Measurements from ENCODE around the gene DNAH14. TPM values are rescaled to one million over a fixed set of nuclear protein-coding genes. Genes with fewer than 3 reads are reported as not detected.
"Not testable (repeated sequence)": the region's sequence is repeated elsewhere in the genome, so short reads cannot be mapped to it uniquely, and the experiment has no call there.

Gene DNAH14
- total and polyA plus RNA-seq, 10 of the 15 experiments (the other 5 are each of a cell fraction or from before 2014, with no cell fraction given) = 2.0 to 7.9 (median 4.8) TPM

DNA sequence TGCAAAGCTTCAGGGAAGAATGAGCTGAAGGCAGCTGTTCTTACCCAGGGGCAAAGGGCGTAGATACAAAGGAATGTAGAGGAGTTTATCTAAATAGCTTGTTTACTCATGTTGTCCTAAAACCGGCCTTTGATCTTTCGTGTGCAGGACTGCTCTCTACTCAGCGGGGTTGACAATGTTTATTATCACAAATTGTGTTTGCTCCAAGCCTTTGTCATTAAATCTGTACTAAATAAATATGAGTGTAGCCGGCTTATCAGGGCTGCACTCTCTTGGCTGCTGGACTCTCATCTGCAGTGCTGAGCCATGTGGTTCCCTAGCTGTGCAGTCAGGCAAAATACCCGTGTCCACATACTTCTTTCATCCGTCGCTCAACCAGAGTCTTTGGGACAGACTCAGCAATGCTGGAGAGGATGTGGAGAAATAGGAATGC, 299.4 kb downstream of the DNAH14 start:
- no peak overlapping the region for H3K27ac ChIP-seq (ENCODE audit: control insufficient read depth, insufficient read depth)
- H3K4me1 ChIP-seq (ENCODE audit: control insufficient read depth, insufficient read depth, low read length) = no peaks in the 10 kb centered on the region
- FAIRE-seq (no peak), ATAC-seq (no peak), DNase-seq (ENCODE audit: low read depth, low spot score) (no peak)
- CTCF ChIA-PET = no interaction called here
- RAD21 ChIA-PET (ENCODE audit: unreplicated experiment) = no interaction called here
- intact Hi-C loops (cut with micrococcal nuclease; ENCODE audit: unreplicated experiment) (no loop called here), in situ Hi-C loops (cut with MboI) (no loop called here)
- no peak overlapping the region for H3K9ac ChIP-seq (ENCODE audit: control insufficient read depth, insufficient read depth, low read length)
- no peaks in the 10 kb centered on the region for H3K79me2 ChIP-seq (ENCODE audit: control insufficient read depth, insufficient read depth, low read length)
- H3K36me3 ChIP-seq (ENCODE audit: control insufficient read depth in 2 of 2, insufficient read depth in 2 of 2, low read length in 1 of 2) = no peaks in the 10 kb centered on the region
- no peaks in the 10 kb centered on the region for H3K9me3 ChIP-seq (replicated peaks; ENCODE audit: control insufficient read depth, insufficient read depth, low read length)
- BruUV-seq (replicated peaks) = no TSS peak
- H3K27me3 ChIP-seq (replicated peaks in 1 of 2; ENCODE audit: control insufficient read depth in 2 of 2, insufficient read depth in 2 of 2, low read length in 1 of 2) = no peaks in the 10 kb centered on the region
- TF ChIP-seq ELK1 (IDR thresholded peaks at IDR 0.05; ENCODE audit: low read depth, low read length) (no peak), JUND (IDR thresholded peaks at IDR 0.05; ENCODE audit: low read depth, low read length) (no peak), TARDBP (IDR thresholded peaks at IDR 0.05; ENCODE audit: borderline replicate concordance) (no peak), RAD51 (IDR thresholded peaks at IDR 0.05) (no peak), ZBED1 (IDR thresholded peaks at IDR 0.05; ENCODE audit: borderline replicate concordance) (no peak)
- TF ChIP-seq, protein P1, sequence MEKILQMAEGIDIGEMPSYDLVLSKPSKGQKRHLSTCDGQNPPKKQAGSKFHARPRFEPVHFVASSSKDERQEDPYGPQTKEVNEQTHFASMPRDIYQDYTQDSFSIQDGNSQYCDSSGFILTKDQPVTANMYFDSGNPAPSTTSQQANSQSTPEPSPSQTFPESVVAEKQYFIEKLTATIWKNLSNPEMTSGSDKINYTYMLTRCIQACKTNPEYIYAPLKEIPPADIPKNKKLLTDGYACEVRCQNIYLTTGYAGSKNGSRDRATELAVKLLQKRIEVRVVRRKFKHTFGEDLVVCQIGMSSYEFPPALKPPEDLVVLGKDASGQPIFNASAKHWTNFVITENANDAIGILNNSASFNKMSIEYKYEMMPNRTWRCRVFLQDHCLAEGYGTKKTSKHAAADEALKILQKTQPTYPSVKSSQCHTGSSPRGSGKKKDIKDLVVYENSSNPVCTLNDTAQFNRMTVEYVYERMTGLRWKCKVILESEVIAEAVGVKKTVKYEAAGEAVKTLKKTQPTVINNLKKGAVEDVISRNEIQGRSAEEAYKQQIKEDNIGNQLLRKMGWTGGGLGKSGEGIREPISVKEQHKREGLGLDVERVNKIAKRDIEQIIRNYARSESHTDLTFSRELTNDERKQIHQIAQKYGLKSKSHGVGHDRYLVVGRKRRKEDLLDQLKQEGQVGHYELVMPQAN (conservative IDR thresholded peaks at IDR 0.05) = no peak
- H3K4me3 ChIP-seq = no peak overlapping the region
- no peak overlapping the region for H3K4me2 ChIP-seq (ENCODE audit: control insufficient read depth, insufficient read depth)
- SMC1A ChIA-PET (ENCODE audit: uncharacterized antibody, unreplicated experiment) = no interaction called here
- WGBS (ENCODE audit: insufficient coverage, insufficient replicate concordance, low lambda C conversion rate, missing lambda C conversion rate) = 46% methylated on average over 8 of the region's 8 CpGs
- no peak overlapping the region for H2AFZ ChIP-seq (ENCODE audit: control insufficient read depth, low read depth, low read length)
- POLR2A ChIA-PET = no interaction called here
- no peaks in the 10 kb centered on the region for H4K20me1 ChIP-seq (ENCODE audit: control insufficient read depth, insufficient read depth)

- H2AFZ ChIP-seq (ENCODE audit: control insufficient read depth, low read depth, low read length); SMC1A ChIA-PET (ENCODE audit: uncharacterized antibody, unreplicated experiment); DNase-seq (ENCODE audit: low read depth, low spot score); H4K20me1 ChIP-seq (ENCODE audit: control insufficient read depth, insufficient read depth); H3K79me2 ChIP-seq (ENCODE audit: control insufficient read depth, insufficient read depth, low read length); H3K27ac ChIP-seq (ENCODE audit: control insufficient read depth, insufficient read depth); H3K9ac ChIP-seq (ENCODE audit: control insufficient read depth, insufficient read depth, low read length); H3K4me1 ChIP-seq (ENCODE audit: control insufficient read depth, insufficient read depth, low read length); BruUV-seq (replicated peaks); RAD21 ChIA-PET (ENCODE audit: unreplicated experiment); H3K27me3 ChIP-seq (replicated peaks in 1 of 2; ENCODE audit: control insufficient read depth in 2 of 2, insufficient read depth in 2 of 2, low read length in 1 of 2); H3K9me3 ChIP-seq (replicated peaks; ENCODE audit: control insufficient read depth, insufficient read depth, low read length); in situ Hi-C loops (cut with MboI); POLR2A ChIA-PET; FAIRE-seq; H3K4me2 ChIP-seq (ENCODE audit: control insufficient read depth, insufficient read depth); intact Hi-C loops (cut with micrococcal nuclease; ENCODE audit: unreplicated experiment); H3K36me3 ChIP-seq (ENCODE audit: control insufficient read depth in 2 of 2, insufficient read depth in 2 of 2, low read length in 1 of 2); CTCF ChIA-PET; H3K4me3 ChIP-seq; ATAC-seq: not testable (repeated sequence)
These were observed 300.0 kb downstream of the DNAH14 start for GRCh38 chr1:225229429-225229828.

Measured in GM12878 (cell line).